ENCODE results near the gene SORL1-AS1.

The SORL1-AS1 gene

GRCh38 chr11:121421149-121421901 lies 31.4 kb downstream of the SORL1-AS1 start:
- no peak overlapping the region for H3K4me3 ChIP-seq (ENCODE audit: low read depth, low read length)
- 0 out of 2 replicates have a peak, but pooled peaks have one; percentile 2 for TF ChIP-seq CTCF (IDR thresholded peaks at IDR 0.05; ENCODE audit: borderline replicate concordance, insufficient read depth, low read depth, low read length)

- TF ChIP-seq CTCF (IDR thresholded peaks at IDR 0.05; ENCODE audit: borderline replicate concordance, insufficient read depth, low read depth, low read length), result no peak
- no peak overlapping the region for H3K4me3 ChIP-seq (ENCODE audit: low read depth, low read length)
These were observed 32.4 kb downstream of the SORL1-AS1 start for GRCh38 chr11:121420398-121420797.

- H3K4me3 ChIP-seq (ENCODE audit: low read depth, low read length), result no peak overlapping the region
- TF ChIP-seq CTCF (IDR thresholded peaks at IDR 0.05; ENCODE audit: borderline replicate concordance, insufficient read depth, low read depth, low read length), result no peak
These were observed 32.9 kb downstream of the SORL1-AS1 start for GRCh38 chr11:121419836-121420235.

- no peak overlapping the region for H3K4me3 ChIP-seq (ENCODE audit: low read depth, low read length)
- no peak for TF ChIP-seq CTCF (IDR thresholded peaks at IDR 0.05; ENCODE audit: borderline replicate concordance, insufficient read depth, low read depth, low read length)
These were observed 34.1 kb downstream of the SORL1-AS1 start for GRCh38 chr11:121418625-121419114.

- TF ChIP-seq CTCF (IDR thresholded peaks at IDR 0.05; ENCODE audit: borderline replicate concordance, insufficient read depth, low read depth, low read length), result no peak
- H3K4me3 ChIP-seq (ENCODE audit: low read depth, low read length), result no peak overlapping the region
These were observed 35.2 kb downstream of the SORL1-AS1 start for GRCh38 chr11:121417607-121418006.

GRCh38 chr11:121417055-121417551 lies 35.7 kb downstream of the SORL1-AS1 start:
- no peak overlapping the region for H3K4me3 ChIP-seq (ENCODE audit: low read depth, low read length)
- TF ChIP-seq CTCF (IDR thresholded peaks at IDR 0.05; ENCODE audit: borderline replicate concordance, insufficient read depth, low read depth, low read length), result no peak

GRCh38 chr11:121415856-121416255 lies 36.9 kb downstream of the SORL1-AS1 start:
- no peak overlapping the region for H3K4me3 ChIP-seq (ENCODE audit: low read depth, low read length)
- TF ChIP-seq CTCF (IDR thresholded peaks at IDR 0.05; ENCODE audit: borderline replicate concordance, insufficient read depth, low read depth, low read length), result no peak
